Vagina (tissue), 2 donors: ENCODE data around the gene ADARB2. TPM values are rescaled to one million over a fixed set of nuclear protein-coding genes. Genes with fewer than 3 reads are reported as not detected.

Source experiments
- DNase-seq, 2 donors: peaks; one replicate each; pipeline ENCODE4 v3.0.0-alpha.2; 2017; ENCODE audit errors: extremely low spot score in 2 of 2
- H3K27ac ChIP-seq: fragments of 200-600 bp; sonication (generic); one replicate; pipeline ENCODE4 v1.5.1; 2019
- H3K27me3 ChIP-seq: fragments of 200-600 bp; sonication (generic); one replicate; pipeline ENCODE4 v1.5.1; 2019
- H3K36me3 ChIP-seq, 2 donors: fragments of 200-600 bp; sonication (generic); one replicate each; pipeline ENCODE4 v1.5.1; 2017 to 2019
- H3K4me1 ChIP-seq: fragments of 200-600 bp; sonication (generic); one replicate; pipeline ENCODE4 v1.5.1; 2019
- H3K4me3 ChIP-seq, 2 donors: fragments of 200-600 bp; sonication (generic); 1 replicate in 1 of 2; 2 replicates in 1 of 2; pipeline ENCODE4 v1.5.1; 2016 to 2019
- H3K9me3 ChIP-seq: fragments of 200-600 bp; sonication (generic); one replicate; pipeline ENCODE4 v1.5.1; 2019
- POLR2A ChIP-seq, 2 donors: fragments of 450-650 bp; IDR thresholded peaks; one replicate each; pipeline ENCODE4 v1.6.1; 2017; ENCODE audit warnings: antibody characterized with exemption in 2 of 2, mild to moderate bottlenecking in 2 of 2, moderate library complexity in 2 of 2
- POLR2AphosphoS5 ChIP-seq, 2 donors: sonication (generic); formaldehyde crosslinking; IDR thresholded peaks; one replicate each; pipeline ENCODE4 v1.9.0; 2017; ENCODE audit warnings: antibody characterized with exemption in 2 of 2, mild to moderate bottlenecking in 2 of 2, low read depth in 1 of 2; ENCODE audit not compliant: insufficient read depth in 1 of 2
- intact Hi-C: fragments of 100-400 bp; cut with DNase I; formaldehyde crosslinking; loops from one replicate; pipeline ENCODE4 v1.15.1; 2023
- total RNA-seq: library from RNA; depleted of rRNA; stranded (reverse); fragments of >200 nt; gene quantifications from one replicate; pipeline ENCODE4 v1.2.3, GENCODE V29; 2016
- TF ChIP-seq, protein P1 (sequence below), 3 experiments: fragments of 450-650 bp in 2 of 3; fragments of 200-600 bp in 1 of 3; sonication (generic) in 1 of 3; IDR thresholded peaks; one replicate each; pipeline ENCODE4 v1.5.1; 2017 to 2019; ENCODE audit warnings: antibody characterized with exemption in 3 of 3, mild to moderate bottlenecking in 2 of 3, moderate library complexity in 2 of 3

The ADARB2 gene
- total RNA-seq, 1 donor from 2014 or later, result 3.4 TPM

- intact Hi-C loops, result no loop called here
Observed at GRCh38 chr10:1347525-1347924, 389.8 kb downstream of the ADARB2 start.

GRCh38 chr10:1346201-1346600, 391.1 kb downstream of the ADARB2 start:
- H3K27ac ChIP-seq, result no peak overlapping the region
- TF ChIP-seq POLR2AphosphoS5 (IDR thresholded peaks at IDR 0.05; ENCODE audit: insufficient read depth in 1 of 2, low read depth in 1 of 2) (no peak), POLR2A (IDR thresholded peaks at IDR 0.05) (no peak)
- TF ChIP-seq, protein P1, sequence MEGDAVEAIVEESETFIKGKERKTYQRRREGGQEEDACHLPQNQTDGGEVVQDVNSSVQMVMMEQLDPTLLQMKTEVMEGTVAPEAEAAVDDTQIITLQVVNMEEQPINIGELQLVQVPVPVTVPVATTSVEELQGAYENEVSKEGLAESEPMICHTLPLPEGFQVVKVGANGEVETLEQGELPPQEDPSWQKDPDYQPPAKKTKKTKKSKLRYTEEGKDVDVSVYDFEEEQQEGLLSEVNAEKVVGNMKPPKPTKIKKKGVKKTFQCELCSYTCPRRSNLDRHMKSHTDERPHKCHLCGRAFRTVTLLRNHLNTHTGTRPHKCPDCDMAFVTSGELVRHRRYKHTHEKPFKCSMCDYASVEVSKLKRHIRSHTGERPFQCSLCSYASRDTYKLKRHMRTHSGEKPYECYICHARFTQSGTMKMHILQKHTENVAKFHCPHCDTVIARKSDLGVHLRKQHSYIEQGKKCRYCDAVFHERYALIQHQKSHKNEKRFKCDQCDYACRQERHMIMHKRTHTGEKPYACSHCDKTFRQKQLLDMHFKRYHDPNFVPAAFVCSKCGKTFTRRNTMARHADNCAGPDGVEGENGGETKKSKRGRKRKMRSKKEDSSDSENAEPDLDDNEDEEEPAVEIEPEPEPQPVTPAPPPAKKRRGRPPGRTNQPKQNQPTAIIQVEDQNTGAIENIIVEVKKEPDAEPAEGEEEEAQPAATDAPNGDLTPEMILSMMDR (IDR thresholded peaks at IDR 0.05), result no peak
- intact Hi-C loops, result no loop called here

More at GRCh38 chr10:1347525-1347924, 389.8 kb downstream of the ADARB2 start:
- TF ChIP-seq, protein P1 (IDR thresholded peaks at IDR 0.05), result no peak
- TF ChIP-seq POLR2AphosphoS5 (IDR thresholded peaks at IDR 0.05; ENCODE audit: insufficient read depth in 1 of 2, low read depth in 1 of 2) (no peak), POLR2A (IDR thresholded peaks at IDR 0.05) (no peak)
- no peak overlapping the region for H3K4me3 ChIP-seq
- H3K27ac ChIP-seq, result no peak overlapping the region
- H3K4me1 ChIP-seq, result no peaks in the 10 kb centered on the region
- H3K9me3 ChIP-seq, result no peaks in the 10 kb centered on the region
- H3K27me3 ChIP-seq, result no peaks in the 10 kb centered on the region
- no peak for DNase-seq
- no peaks in the 10 kb centered on the region for H3K36me3 ChIP-seq

GRCh38 chr10:1345368-1345767, 392.0 kb downstream of the ADARB2 start:
- H3K27me3 ChIP-seq, result no peaks in the 10 kb centered on the region
- TF ChIP-seq, protein P1 (IDR thresholded peaks at IDR 0.05), result no peak
- no peak for TF ChIP-seq POLR2A (IDR thresholded peaks at IDR 0.05)
- DNase-seq, result no peak
- H3K36me3 ChIP-seq, result no peaks in the 10 kb centered on the region
- H3K4me1 ChIP-seq, result no peaks in the 10 kb centered on the region
- H3K9me3 ChIP-seq, result no peaks in the 10 kb centered on the region
- H3K4me3 ChIP-seq, result no peak overlapping the region
- intact Hi-C loops, result no loop called here
- no peak overlapping the region for H3K27ac ChIP-seq

More at GRCh38 chr10:1346201-1346600, 391.1 kb downstream of the ADARB2 start:
- Histone ChIP-seq H3K9me3 (no peaks in the 10 kb centered on the region), H3K4me1 (no peaks in the 10 kb centered on the region), H3K4me3 (no peak overlapping the region), H3K27me3 (no peaks in the 10 kb centered on the region), H3K36me3 (no peaks in the 10 kb centered on the region)
- DNase-seq, result no peak

- intact Hi-C loops, result no loop called here
- TF ChIP-seq POLR2A (IDR thresholded peaks at IDR 0.05) (no peak), POLR2AphosphoS5 (IDR thresholded peaks at IDR 0.05; ENCODE audit: insufficient read depth in 1 of 2, low read depth in 1 of 2) (no peak)
- TF ChIP-seq, protein P1 (IDR thresholded peaks at IDR 0.05), result no peak
- no peak overlapping the region for H3K4me3 ChIP-seq
Observed at GRCh38 chr10:1344846-1345245, 392.5 kb downstream of the ADARB2 start.

DNA sequence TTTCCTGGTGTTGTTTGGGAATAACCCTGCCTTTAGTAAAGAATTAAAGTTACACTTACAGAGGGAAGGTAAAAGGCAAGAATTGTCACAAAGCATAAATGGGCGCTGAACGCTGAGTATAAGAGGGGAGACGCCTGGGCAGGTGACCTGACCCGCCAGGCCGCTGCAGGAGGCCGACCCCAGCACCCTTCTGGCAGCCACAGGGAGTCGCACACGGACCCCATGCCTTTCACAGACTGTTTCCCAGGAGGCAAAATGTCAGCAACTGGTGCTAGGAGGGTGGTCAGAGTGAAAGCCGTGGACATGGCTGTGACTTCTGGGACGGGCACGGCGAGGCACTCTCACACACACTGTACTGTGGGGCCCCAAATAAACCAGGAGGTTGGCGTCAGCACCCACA, 392.9 kb downstream of the ADARB2 start:
- H3K9me3 ChIP-seq, result no peaks in the 10 kb centered on the region
- no peak for DNase-seq
- no peaks in the 10 kb centered on the region for H3K27me3 ChIP-seq
- intact Hi-C loops, result no loop called here
- H3K27ac ChIP-seq, result no peak overlapping the region
- no peak overlapping the region for H3K4me3 ChIP-seq
- TF ChIP-seq POLR2A (IDR thresholded peaks at IDR 0.05) (no peak), POLR2AphosphoS5 (IDR thresholded peaks at IDR 0.05; ENCODE audit: insufficient read depth in 1 of 2, low read depth in 1 of 2) (no peak)
- TF ChIP-seq, protein P1 (IDR thresholded peaks at IDR 0.05), result no peak
- no peaks in the 10 kb centered on the region for H3K4me1 ChIP-seq
- no peaks in the 10 kb centered on the region for H3K36me3 ChIP-seq

More at GRCh38 chr10:1344846-1345245, 392.5 kb downstream of the ADARB2 start:
- H3K4me1 ChIP-seq, result no peaks in the 10 kb centered on the region
- H3K27me3 ChIP-seq, result no peaks in the 10 kb centered on the region
- no peak for DNase-seq
- no peak overlapping the region for H3K27ac ChIP-seq
- no peaks in the 10 kb centered on the region for H3K36me3 ChIP-seq
- H3K9me3 ChIP-seq, result no peaks in the 10 kb centered on the region
